ENCODE results near the gene SIT1.

SIT1 gene

GRCh38 chr9:35675204-35675603 is 24.5 kb upstream of the SIT1 start:
- Histone ChIP-seq H3K4me3 (replicated peaks; ENCODE audit: insufficient read depth, low read length) (no peak overlapping the region), H3K27ac (replicated peaks) (no peak overlapping the region), H3K27me3 (ENCODE audit: insufficient read depth, poor library complexity, severe bottlenecking) (peaks cover 18% of the 10 kb centered on the region)
- no peak for DNase-seq (ENCODE audit: low read depth in 1 of 2, low spot score in 1 of 2)
- TF ChIP-seq CTCF (IDR thresholded peaks at IDR 0.05; ENCODE audit: insufficient read depth, low read length) (no peak), GABPA (IDR thresholded peaks at IDR 0.05; ENCODE audit: low read depth) (no peak), REST (IDR thresholded peaks at IDR 0.05; ENCODE audit: insufficient replicate concordance, low read depth) (no peak), POLR2AphosphoS5 (IDR thresholded peaks at IDR 0.05; ENCODE audit: low read depth) (no peak), SPI1 (IDR thresholded peaks at IDR 0.05; ENCODE audit: borderline replicate concordance, low read depth) (no peak)

GRCh38 chr9:35674025-35674361 is 23.3 kb upstream of the SIT1 start:
- H3K27me3 ChIP-seq (ENCODE audit: insufficient read depth, poor library complexity, severe bottlenecking) = peaks cover 18% of the 10 kb centered on the region
- TF ChIP-seq CTCF (IDR thresholded peaks at IDR 0.05; ENCODE audit: insufficient read depth, low read length) (no peak), POLR2AphosphoS5 (IDR thresholded peaks at IDR 0.05; ENCODE audit: low read depth) (no peak), SPI1 (IDR thresholded peaks at IDR 0.05; ENCODE audit: borderline replicate concordance, low read depth) (no peak), REST (IDR thresholded peaks at IDR 0.05; ENCODE audit: insufficient replicate concordance, low read depth) (no peak), GABPA (IDR thresholded peaks at IDR 0.05; ENCODE audit: low read depth) (no peak)
- no peak overlapping the region for H3K4me3 ChIP-seq (replicated peaks; ENCODE audit: insufficient read depth, low read length)
- no peak overlapping the region for H3K27ac ChIP-seq (replicated peaks)
- DNase-seq (ENCODE audit: low read depth in 1 of 2, low spot score in 1 of 2) = no peak

- no peak for TF ChIP-seq CTCF (IDR thresholded peaks at IDR 0.05; ENCODE audit: insufficient read depth, low read length)
- no peak for TF ChIP-seq REST (IDR thresholded peaks at IDR 0.05; ENCODE audit: insufficient replicate concordance, low read depth)
- TF ChIP-seq SPI1 (IDR thresholded peaks at IDR 0.05; ENCODE audit: borderline replicate concordance, low read depth) = no peak
- TF ChIP-seq POLR2AphosphoS5 (IDR thresholded peaks at IDR 0.05; ENCODE audit: low read depth) = no peak
- TF ChIP-seq GABPA (IDR thresholded peaks at IDR 0.05; ENCODE audit: low read depth) = no peak
- no peak within 1 kb of the TSS for H3K27ac ChIP-seq (replicated peaks)
- DNase-seq (ENCODE audit: low read depth in 1 of 2, low spot score in 1 of 2) = no peak
- H3K4me3 ChIP-seq (replicated peaks; ENCODE audit: insufficient read depth, low read length) = no peak within 1 kb of the TSS
- H3K27me3 ChIP-seq (ENCODE audit: insufficient read depth, poor library complexity, severe bottlenecking) = peaks cover 18% of the 10 kb centered on the region
Measured at GRCh38 chr9:35673132-35674024, 22.6 kb upstream of the SIT1 start, which contains the start of gene CA9. Gene CA9 (plus strand): TSS chr9:35673928. CDS start chr9:35673960, 32 bp downstream.
